HG02884 (cell line): Measurements from ENCODE around the gene DOCK6.

Experiments
- ATAC-seq: cut with Tn5 transposase; IDR thresholded peaks from one replicate; pipeline ENCODE4 v1.9.1; 2021; ENCODE audit warnings: mild to moderate bottlenecking, moderate library complexity; ENCODE audit not compliant: unreplicated experiment

DOCK6 gene

DNA sequence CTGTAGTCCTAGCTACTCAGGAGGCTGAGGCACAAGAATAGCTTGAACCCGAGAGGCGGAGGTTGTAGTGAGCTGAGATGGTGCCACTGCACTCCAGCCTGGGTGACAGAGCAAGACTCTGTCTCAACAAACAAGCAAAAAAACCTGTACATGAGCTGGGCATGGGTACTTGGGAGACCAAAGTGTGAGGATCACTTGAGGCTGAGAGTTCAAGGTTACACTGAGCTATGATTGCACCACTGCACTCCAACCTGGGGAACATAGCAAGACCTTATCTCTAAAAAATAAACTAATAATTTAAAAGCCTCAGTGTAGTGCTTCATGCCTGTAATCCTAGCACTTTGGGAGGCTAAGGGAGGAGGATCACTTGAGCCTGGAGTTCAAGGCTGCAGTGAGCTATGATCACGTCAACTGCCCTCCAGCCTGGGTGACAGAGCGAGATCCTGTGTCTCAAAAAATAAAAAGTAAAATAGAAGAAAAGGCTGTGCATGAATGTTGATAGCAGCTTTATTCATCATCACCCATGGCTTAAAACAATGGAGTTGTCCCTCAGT is 12.3 kb upstream of the DOCK6 start:
- no peak for ATAC-seq

DNA sequence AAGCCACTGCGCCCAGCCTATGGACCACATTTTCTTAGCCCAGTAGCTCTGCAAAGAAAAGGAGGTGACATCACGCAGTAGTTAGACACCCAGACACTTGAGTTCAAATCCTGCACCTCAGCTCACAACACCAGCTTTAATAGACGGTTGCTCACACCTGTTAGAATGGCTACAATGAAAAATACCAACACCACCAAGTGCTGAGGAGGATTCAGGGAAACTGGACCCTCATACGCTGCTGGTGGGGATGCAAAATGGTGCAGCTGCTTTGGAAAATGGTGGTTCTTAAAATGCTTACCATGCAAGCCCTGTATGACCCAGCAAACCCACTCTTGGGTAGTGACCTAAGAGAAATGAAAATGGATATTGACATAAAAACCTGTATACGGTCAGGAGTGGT is 11.7 kb upstream of the DOCK6 start:
- ATAC-seq, result no peak

DNA sequence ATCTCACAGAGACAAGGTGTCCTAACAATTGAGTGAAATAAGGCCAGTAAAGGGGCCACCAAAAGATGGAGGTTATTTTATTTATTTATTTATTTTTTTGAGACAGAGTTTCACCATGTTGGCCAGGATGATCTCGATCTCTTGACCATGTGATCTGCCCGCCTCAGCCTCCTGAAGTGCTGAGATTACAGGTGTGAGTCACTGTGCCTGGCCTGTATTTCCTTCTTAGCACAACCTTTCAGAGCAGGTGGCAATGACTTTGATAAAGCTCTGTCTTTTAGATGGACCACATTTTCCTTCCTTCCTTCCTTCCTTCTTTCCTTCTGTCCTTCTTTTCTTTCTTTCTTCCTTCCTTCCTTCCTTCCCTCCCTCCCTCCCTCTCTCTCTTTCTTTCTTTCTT is 11.0 kb upstream of the DOCK6 start:
- ATAC-seq, result no peak

DNA sequence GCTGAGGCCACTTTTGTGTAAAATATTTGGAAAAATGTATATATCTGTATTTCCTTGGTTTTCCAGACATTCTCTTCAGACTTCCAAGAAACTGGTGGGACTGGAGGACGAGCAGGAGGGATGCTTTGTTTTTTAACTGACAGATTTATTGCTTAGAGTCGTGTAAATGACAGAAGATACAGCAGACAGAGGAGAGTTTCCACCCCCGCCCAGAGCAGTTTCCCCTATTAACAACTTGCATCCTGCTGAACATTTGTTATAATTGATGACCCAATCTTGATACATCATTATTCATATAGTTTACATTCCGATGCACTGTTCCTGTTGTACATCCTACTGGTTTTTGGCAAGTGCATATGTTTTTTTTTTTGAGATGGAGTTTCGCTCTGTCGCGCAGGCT is 7.1 kb upstream of the DOCK6 start:
- no peak for ATAC-seq

DNA sequence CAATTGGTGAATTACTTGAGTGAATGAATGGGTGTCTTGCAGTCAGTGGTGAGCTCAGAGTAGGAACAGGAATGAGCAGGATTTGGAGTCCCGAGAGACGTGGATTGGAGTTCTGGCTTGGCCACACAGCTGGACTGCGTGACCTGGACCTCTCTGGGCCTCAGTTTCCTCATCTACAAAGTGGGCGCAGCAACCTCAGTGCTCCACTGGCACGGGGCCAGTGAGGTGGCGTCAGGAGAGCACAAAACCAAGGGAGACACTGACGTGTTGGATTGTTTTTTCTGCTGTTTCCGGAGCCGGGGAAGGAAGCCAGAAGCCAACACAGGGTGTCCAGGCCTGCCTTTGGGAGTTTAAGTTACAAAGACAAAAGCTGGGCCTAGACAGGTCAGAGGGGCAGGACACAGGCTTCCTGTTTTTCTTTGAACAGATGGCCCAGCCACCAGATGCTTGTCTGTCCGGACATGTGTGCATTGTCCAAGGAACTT is 6.5 kb upstream of the DOCK6 start:
- ATAC-seq, result no peak

DNA sequence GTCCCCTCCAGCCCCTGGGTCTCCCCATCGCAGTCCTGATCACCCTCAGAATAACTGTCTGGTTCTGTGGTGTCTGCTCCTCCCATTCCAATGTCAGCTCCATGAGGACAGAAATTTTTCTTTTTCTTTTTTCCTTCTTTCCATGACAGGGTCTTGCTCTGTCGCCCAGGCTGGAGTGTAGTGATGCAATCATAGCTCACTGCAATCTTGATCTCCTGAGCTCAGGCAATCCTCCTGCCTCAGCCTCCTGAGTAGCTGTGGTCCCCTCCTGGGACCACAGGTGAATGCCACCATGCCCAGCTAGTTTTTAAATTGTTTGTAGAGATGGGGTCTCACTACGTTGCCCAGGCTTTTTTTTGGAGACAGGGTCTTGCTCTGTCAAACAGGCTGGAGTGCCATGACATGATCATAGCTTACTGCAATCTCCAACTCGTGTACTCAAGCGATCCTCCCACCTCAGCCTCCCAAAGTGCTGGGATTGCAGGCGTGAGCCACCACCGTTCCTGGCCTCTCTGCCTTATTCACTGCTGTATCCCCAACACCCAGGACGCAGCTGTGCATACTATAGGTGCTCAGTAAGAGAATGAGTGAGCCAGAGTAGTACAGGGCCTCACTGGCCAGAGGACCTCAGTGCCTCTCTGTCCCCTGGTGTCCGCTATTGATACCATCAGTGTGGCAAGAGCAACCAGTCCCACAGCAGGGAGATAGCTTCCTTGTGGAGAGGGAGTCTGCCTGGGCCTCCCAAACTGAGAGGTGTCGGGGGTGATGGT is 5.2 kb upstream of the DOCK6 start:
- no peak for ATAC-seq

DNA sequence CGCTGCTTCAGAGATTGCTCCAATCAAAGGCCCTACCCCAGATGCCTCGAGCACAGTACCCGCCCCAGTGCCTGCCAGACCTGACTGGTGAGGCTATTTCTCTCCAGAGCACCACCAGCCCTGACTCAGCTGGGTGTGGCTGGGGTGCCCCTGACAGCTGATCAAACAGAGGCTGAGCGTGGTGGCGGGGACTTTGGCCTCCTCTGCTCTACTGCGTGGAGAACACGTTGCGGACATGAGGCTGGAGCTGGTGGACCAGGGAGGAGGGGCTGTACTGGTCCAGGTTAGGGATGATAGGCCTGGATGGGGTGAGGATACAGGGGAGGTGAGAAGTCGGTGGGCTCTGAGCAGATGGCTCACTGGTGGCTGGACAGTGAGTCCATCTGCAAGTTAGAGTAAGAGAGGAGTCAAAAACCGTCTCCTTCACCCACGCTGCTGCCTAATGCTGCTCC is 3.5 kb upstream of the DOCK6 start:
- no peak for ATAC-seq

DNA sequence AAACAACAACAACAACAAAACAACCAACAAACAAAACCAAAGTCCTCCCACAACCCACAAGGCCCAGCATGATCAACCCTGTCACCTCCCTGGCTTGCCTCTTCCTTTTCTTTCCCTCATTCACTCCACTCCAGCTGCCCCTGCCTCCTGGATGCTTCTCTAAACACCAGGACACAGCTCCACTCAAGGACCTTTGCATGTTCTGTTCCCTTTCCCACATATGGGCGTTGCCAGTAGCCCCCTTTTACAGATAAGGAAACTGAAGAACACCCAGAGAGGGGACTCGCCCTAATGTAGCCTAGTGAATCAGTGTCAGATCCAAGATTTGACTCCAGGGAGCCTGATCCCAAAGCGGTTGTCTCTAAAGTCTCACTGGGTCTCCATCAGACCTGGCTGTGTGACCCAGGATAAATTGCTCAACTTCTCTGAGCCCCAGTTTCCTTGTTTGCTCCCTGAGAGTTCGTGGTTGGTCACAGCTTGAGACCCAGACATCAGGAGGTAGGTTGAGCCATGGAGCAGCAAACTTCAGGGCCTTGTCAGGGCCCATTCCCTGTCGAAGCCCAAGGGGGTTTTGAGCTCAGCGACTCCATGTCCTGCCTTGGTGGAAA is 3.0 kb upstream of the DOCK6 start:
- no peak for ATAC-seq

DNA sequence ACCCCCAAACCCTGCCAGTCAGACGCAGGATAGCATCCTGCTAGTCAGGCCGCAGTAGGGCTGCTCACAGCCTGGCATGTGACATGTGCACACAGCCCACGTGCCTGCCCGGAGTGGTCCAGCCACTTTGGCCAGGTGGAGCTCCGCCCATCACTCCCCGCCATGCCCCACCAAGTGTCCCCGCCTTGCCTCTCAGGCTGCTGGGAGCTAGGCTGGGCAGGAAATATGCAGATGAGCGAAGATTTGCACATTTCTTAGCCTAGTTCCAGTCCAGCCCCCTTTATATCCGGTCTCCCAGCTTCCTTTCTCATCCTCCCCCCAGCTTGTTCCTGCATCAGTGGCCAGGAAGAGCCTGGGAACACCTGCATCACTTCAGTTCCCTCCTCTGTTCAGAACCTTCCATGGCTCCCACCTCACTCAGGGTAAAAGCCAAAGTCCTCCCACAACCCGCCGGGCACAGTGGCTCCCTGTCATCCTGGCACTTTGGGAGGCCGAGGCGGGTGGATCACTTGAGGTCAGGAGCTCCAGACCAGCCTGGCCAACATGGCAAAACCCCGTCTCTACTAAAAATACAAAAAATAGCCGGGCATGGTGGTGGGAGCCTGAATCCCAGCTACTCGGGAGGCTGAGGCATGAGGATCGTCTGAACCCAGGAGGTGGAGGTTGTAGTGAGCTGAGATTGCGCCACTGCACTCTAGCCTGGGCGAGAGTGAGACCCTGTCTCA is 2.3 kb upstream of the DOCK6 start:
- ATAC-seq, result no peak

DNA sequence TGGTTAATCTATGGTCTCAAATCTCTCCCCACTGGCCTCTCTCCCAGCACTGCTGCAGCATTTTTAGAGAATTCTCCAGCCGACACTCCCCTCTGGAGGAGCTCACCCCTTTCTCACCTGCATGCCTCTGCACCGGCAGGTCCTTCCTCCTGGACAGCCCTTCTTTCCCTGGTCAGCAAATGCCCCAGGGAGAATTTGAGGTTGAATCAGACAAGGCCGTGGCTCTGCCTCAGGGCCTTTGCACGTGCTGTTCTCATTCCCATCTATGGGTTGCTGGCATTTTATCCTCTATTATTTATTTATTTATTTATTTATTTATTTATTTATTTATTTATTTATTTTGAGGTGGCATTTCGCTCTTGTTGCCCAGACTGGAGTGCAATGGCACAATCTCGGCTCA is 1.4 kb upstream of the DOCK6 start:
- ATAC-seq, result no peak

DNA sequence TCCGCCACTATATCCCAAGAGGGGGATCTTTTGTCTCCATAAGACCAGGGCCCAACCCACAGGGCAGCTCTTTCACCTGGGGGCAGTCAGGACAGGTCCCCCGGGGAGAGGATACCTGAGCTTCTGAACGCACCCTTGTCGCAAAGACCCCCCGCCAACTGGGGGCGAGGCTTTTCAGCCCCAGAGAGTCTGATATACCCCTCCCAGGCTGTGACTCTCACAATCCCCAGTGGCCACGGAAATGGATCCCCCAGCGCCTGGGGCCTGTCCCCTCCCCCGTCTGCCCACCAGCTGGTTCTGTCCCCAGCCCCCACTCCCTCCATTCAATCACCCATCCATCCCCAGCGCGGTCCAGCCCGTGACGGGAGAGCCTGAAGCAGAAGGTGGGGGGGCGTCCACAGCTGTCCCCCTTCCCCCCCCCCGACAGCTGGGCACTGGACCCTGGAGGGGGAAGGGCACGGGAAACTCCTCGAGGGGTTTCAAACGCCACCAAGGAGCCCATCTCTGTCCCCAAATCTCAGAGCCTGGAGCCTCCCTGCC is 823 bp downstream of the DOCK6 start:
- no peak for ATAC-seq

DNA sequence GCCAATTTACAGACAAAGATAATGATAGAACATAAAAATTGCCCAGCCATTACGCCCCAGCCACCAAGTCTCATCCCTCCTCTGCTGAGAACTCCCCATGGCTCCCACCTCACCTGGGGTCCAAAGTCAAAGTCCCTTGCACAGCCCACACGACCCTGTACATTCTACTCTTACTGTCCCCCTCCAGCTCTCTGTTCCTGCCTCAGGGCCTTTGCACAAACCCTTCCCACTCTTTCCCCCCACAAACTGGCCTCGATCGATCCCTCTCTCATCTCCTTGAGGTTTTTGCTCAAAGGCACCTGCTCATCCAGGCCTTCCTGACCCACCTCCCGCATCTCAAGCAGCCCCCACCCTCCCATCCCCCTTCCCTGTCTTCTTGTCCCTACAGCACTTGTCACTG is 1.3 kb downstream of the DOCK6 start:
- no peak for ATAC-seq

DNA sequence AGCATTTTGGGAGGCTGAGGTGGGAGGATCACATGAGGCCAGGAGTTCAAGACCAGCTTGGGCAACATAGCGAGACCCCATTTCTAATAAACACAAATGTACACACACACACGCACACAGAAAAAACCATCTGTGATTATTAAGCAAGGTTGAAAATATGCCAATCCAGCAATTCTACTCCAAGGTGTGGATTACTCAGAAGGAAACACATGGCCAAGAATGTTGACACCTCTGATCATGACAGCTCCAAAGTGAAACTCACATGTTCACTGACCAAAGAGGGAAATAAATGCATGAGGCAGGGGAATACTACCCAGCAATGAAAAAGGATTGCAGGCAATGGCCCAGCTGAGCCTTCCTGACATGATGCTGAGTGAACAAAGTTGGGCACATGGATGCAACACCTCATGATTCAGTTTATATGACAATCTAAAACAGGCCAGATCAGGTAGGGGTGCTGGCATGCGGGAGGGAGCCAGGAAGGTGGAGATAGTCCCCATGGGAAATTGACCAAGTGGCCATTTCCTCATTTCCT is 4.4 kb downstream of the DOCK6 start:
- ATAC-seq, result no peak

DNA sequence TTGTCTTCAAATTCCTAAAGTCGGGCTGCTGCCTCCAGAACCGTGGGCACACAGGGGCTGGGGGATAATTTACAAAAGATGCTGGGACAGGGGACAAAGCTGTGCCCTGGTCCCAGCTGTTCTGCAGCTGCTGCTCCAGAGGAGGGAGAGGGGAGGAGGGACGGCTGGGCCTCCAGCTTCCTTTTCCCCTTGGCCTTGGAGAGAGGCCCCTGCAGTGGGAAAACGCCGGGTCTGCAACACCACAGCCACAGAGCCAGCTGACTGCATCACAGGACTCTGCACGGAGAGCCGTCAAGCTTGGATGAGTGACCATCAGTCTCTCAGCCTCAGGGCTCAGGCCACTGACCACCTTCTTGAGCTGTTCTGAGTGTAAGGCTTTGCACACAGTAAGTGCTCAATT is 6.1 kb downstream of the DOCK6 start:
- ATAC-seq, result no peak

DNA sequence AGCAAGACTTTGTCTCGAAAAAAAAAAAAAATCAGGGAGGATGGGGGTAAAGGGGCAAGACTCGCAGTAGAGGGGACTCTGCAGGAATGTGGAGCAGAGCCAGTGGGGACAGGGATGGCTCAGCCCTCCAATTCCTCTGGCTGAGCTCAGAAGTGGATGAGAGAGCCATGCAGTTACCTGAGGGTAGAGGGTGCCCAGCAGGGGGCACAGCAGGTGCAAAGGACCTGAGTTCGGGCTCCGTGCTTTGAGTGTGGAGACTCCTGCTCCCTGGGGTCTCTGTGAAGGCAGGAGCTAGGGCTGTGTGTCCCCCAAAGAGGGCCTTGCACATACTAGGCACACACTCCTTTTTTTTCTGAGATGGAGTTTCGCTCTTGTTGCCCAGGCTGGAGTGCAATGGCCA is 7.7 kb downstream of the DOCK6 start:
- ATAC-seq, result no peak

DNA sequence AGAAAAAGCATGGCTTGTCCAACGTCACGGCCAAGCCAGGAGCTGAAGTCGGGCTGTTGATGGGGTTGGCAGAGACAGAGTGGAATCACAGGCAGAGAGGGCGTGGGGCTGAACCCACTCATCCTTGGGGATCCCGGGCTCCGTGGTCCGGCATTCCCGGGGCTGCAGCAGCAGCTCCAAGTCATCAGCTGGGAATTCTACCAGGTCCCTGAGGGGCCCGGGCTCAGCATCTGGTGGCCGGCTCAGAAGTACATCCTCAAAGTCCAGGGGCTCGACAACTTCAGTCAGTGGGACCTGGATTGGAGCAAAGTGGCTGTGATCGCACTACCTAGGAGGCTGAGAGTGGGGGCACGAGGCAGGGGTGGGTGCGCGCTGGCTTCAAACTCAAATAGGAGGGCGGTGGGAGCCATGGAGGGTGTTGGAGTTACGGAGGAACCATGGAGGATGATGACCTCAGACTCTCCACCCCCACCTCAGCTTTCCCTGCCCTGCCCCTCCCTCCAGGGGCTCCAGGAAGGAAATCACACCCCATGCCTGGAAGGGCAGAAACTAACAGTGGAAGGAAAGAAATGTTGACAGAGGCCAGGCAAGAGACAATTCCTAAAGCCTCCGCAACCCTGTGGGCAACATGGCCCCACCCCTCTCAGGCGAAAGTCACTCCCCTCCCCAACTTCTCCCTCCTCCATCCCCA is 9.5 kb downstream of the DOCK6 start:
- no peak for ATAC-seq

DNA sequence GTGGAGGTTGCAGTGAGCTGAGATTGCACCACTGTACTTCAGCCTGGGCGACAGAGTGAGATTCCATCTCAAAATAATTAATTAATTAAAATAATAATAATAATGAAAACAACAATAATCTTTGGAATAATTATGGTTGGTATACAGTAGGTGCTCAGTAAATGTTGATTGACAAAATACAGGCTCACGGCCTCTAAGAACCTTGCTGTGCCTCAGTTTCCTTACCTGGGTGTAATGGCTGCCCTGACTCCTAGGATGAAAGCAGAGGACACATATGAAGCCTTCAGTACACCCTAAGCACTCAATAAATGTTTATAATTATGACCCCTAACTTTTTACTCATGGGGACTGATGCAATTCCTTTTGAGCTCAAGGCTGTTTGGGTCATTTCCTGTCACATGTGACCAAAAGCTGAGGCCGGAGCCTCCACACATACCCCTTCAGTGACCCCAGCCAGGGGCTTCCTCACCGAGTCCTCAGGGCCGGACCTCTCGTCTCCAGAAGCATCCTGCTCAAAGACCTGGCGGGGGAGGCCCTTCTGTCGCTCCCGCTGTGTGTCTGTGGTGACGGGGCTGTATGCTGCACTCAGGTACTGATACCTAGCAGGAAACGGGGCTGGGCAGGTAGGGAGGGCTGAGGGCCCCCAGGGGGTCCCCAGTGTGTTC is 10.5 kb downstream of the DOCK6 start:
- no peak for ATAC-seq

DNA sequence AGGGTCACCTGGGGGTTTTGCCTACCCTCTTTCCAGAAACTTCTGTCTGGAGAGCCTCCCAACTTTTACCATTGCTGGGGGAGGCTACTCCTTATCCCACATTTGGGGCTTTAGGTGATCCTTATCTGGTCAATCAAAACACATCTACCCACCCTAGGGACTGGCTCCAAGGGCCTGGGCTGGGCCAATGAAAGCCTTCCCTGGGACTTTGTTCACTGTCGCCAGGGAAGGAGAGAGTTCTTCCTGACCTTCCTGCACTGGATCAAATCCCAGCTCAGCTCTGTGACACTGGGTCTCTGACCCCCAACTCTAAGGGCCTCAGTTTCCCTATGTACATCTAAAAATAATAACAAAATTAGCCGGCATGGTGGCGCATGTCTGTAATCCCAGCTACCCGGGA is 11.1 kb downstream of the DOCK6 start:
- no peak for ATAC-seq

DNA sequence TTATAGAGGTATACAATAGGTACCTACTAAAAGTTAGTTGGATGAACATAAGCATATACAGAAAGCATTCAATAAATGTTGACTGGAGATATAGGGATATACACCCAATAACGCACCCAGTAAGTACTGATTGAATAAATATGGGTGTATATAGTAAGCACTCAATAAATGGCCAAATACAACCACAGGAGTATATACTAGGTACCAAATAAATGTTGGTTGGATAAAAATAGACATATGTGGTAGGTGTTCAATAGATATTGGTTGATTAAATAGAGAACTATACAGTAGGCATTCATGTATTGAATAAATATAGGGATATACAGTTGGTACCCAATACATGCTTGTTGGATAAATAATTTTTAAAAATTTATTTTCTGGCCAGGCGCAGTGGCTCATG is 13.5 kb downstream of the DOCK6 start:
- no peak for ATAC-seq

DNA sequence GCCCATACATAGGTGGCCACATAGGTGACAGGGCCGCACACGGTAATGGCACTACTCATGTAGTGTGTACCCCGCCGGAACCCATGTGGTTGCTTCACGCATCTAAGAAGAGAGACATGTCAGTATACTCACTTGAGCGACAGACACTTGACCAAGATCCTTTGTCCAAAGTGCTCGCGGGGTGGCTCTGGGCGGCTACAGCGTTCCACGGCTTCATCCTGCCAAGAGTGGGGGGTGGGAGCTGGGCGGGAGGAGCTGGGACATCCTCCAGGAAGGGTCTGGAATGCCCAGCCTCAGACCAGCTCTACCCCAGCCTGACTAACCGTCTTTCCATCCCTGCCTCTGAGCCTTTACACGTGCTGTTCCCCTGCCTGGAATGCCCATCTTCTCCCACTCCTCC is 14.4 kb downstream of the DOCK6 start:
- ATAC-seq, result no peak
